NCI-H1092 treated with DMSO at 0.1 percent for 48 hours (cell line): ENCODE measurements around the gene CTIF.

Source experiments
- DNase-seq: peaks from one replicate; lab custom pipeline; 2025; lab: John Stamatoyannopoulos, UW

CTIF gene

GRCh38 chr18:48776156-48776555 lies 237.3 kb downstream of the CTIF start:
- DNase-seq, result no peak

- DNase-seq, result no peak
Observed at GRCh38 chr18:48776641-48777025, 237.8 kb downstream of the CTIF start.

- peak; percentile 54 for DNase-seq
Observed at GRCh38 chr18:48777026-48777743, 238.4 kb downstream of the CTIF start.

- DNase-seq, result no peak
Observed at GRCh38 chr18:48777744-48778116, 238.9 kb downstream of the CTIF start.

GRCh38 chr18:48778344-48779011 lies 239.6 kb downstream of the CTIF start:
- no peak for DNase-seq

GRCh38 chr18:48779462-48779861 lies 240.6 kb downstream of the CTIF start:
- no peak for DNase-seq

- no peak for DNase-seq
Observed at GRCh38 chr18:48780201-48780912, 241.5 kb downstream of the CTIF start.

- no peak for DNase-seq
Observed at GRCh38 chr18:48780913-48781162, 242.0 kb downstream of the CTIF start.

- DNase-seq, result peak; percentile 80
Observed at GRCh38 chr18:48781163-48781987, 242.5 kb downstream of the CTIF start.

GRCh38 chr18:48781988-48782363 lies 243.1 kb downstream of the CTIF start:
- no peak for DNase-seq

- peak; percentile 6 for DNase-seq
Observed at GRCh38 chr18:48782381-48782861, 243.6 kb downstream of the CTIF start.

GRCh38 chr18:48783616-48784520 lies 245.0 kb downstream of the CTIF start:
- no peak for DNase-seq

- no peak for DNase-seq
Observed at GRCh38 chr18:48784656-48785055, 245.8 kb downstream of the CTIF start.

GRCh38 chr18:48785091-48785614 lies 246.3 kb downstream of the CTIF start:
- DNase-seq, result no peak

GRCh38 chr18:48785736-48786454 lies 247.1 kb downstream of the CTIF start:
- no peak for DNase-seq

GRCh38 chr18:48786455-48787202 lies 247.8 kb downstream of the CTIF start:
- DNase-seq, result no peak

- DNase-seq, result no peak
Observed at GRCh38 chr18:48787203-48788151, 248.6 kb downstream of the CTIF start.

- DNase-seq, result no peak
Observed at GRCh38 chr18:48788373-48788772, 249.5 kb downstream of the CTIF start.
